ENCODE measurements around the gene PIMREG.

The PIMREG gene

DNA sequence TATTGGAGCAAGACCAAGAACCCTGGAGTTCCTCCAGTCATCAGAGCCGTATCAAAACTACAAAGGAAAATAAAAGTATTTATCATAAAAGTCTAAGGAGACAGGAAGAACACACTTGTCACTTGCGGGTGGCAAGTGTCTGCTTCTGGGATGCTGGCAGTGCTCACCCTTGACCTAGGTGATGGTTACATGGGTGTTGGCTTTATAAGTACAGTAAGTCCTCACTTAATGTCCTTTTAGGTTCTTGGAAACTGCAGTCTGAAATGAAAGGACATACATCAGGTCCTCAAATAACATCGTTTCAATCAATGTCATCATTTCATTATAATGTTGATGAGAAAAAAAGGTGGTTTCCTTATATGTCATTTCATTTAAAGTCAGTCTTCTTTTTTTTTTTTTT, 6.3 kb upstream of the PIMREG start:
- DNase-seq (ENCODE audit: low read depth in 2 of 3, low spot score in 2 of 3): no peak

DNA sequence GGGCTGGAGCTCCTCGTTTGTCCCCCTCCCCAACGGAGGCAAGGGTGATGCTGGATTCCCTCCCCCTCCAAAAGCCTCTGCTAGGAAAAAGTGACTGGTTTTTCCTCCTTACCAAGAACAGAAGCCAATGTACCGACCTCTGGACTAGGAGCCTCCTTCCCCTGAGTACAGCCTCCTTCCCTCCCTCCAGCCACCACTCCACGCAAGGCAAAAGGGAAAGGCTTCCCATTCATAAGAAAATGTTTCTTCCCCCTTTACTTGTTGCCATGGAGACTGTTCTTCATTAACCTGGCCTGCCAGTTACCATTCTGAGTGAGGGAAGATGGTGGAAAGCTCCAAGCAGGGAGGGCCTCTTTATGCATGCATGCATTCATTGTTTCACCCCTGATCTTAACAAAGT, 4.3 kb upstream of the PIMREG start:
- DNase-seq (ENCODE audit: low read depth in 2 of 3, low spot score in 2 of 3): no peak

DNA sequence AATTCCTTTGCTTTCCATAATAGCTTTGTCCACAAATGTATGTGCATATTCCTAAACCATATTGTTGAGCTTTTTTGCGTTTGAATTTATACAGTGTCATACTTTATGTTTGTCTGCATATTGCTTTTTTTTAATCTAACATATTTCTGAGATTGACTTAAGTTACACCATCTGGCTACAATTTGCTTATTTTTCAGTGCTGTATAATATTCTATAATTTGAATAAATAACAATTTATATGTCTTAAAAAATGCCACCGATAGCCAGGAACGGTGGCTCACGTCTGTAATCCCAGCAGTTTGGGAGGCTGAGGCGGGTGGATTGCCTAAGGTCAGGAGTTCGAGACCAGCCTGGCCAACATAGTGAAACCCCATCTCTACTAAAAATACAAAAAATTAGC, 1.5 kb upstream of the PIMREG start:
- DNase-seq (ENCODE audit: low read depth in 2 of 3, low spot score in 2 of 3): no peak

DNA sequence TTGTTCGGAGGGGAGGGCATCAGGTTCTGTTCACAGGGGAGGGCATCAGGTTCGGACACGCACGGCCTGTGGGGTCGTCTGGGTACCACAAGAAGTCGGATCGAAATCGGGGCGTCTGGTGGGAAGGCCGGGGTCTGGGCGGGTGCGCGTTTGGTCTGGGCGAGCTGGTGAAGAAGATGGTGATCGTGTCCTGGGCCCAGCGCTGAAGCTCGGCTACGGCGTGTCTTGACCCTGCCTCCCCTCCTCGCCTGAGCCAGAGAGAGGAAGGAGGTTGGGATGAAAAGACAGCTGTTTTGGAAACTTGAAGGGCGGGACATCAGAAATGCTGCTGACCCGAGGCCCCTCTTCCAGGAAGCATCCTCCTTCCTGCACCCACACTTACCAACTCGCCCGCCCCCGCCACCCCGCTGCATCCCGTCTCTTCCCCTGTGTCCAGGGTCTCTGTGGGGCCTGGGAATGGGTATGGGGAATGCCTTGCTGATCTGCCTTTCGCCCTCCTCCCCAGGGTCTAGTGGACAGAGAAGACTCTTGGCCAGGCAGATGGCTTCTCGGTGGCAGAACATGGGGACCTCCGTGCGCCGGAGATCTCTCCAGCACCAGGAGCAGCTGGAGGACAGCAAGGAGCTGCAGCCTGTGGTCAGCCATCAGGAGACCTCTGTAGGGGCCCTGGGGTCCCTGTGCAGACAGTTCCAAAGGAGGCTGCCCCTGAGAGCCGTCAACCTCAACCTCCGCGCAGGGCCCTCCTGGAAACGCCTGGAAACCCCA, 498 bp downstream of the PIMREG start:
- no peak for DNase-seq (ENCODE audit: low read depth in 2 of 3, low spot score in 2 of 3)

DNA sequence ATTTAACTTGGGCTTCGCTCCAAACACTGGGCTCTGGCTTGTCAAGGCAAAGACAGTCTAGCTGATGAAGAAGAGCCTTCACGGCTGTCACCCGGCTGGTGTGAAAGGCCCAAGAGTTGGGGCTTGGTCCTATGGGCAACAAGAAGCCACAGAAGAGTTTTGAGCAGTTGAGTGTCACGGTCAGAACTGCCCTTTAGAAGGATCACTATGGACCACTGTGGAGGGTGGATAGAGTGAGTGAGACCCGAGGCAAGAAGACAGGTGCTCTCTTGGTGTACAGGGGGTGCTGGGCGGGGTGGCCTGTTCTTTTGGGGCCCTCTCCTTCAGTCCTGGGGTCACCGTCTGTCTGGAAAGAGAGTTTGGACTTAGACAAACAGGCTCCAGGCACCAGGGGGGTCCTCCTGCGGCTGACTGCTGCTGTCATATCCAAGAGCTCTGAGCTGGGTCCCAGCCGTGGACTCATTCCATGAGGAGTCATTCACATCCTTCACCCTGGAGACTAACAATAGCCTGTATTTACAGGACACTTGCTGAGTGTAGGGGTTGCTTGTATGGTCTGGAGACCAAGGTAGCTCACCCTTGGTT, 2.4 kb downstream of the PIMREG start:
- DNase-seq (ENCODE audit: low read depth in 2 of 3, low spot score in 2 of 3): no peak

DNA sequence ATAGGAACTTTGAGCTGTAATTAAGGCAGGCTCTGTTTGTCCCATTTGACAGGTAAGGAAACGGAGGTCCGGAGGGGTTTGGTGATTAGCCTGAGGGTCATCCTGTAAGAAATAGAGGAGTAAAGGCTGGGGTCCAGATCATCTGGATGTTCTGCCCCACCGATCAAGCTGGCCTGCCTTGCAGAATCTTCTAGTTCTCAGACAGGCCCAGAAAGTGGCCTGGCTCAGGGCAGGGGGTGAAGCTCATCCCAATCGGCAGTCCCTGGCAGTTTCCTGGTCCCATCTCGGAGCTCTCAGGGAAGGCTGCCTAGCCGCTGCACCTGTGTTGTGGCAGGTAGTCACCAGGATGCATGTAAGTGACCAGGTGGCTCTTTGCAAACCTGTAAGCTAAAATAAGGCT, 4.2 kb downstream of the PIMREG start:
- no peak for DNase-seq (ENCODE audit: low read depth in 2 of 3, low spot score in 2 of 3)

DNA sequence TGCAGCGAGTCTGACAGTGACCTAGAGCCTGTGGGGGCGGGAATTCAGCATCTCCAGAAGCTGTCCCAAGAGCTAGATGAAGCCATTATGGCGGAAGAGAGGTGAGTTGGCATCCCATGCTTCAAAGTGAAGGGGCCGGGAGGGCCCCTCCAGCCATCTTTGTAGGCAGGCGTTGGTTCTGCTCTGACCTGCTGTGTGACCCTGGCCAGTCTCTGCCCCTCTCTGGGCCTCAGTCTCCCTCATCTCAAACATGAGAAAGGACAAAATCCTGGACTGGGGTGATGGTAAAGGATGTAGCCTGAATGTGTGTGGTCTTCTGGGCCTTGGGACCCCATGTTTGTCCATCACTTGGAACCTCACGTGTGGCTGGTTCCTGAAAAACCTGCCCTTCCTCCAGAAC, 5.1 kb downstream of the PIMREG start:
- DNase-seq (ENCODE audit: low read depth in 2 of 3, low spot score in 2 of 3): no peak

DNA sequence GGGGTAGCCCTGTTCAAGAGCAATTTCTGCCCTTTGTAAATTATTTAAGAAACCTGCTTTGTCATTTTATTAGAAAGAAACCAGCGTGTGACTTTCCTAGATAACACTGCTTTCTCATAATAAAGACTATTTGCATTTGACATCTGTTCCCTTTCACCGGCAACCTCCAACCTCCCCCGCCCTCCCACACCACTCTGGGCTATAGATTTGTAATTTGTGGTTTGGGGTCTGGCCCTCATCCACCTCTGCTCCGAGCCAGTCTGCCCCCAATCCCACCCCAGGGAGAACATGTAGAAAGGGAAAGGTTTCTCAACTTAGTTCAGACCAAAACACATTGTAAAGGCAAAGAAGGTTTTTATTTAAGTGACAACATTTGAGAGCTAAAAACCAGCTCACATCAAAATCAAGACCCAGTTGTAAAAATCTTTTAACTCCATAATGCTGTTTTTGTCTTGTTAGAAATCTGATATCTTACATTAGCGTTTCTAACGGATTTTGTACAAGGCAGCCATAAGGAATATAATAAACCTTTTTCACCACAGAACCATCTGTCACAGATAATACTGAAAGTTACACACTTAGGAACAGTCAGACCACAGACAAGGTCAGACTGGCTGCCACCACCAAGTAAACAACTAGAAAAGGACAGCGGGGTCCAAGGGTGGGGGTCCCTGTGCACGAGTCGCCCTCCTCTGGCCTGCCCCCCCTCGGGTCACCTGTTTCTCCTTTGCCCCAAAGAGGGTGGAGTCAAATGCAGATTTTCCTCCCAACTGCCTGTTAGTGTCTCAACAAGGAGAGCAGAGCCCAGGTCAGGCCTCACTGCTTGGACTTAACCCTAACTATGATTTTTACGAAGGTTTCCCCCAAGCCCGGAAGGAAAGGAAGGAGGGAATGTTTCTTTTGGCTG, 6.9 kb downstream of the PIMREG start:
- no peak for DNase-seq (ENCODE audit: low read depth in 2 of 3, low spot score in 2 of 3)

DNA sequence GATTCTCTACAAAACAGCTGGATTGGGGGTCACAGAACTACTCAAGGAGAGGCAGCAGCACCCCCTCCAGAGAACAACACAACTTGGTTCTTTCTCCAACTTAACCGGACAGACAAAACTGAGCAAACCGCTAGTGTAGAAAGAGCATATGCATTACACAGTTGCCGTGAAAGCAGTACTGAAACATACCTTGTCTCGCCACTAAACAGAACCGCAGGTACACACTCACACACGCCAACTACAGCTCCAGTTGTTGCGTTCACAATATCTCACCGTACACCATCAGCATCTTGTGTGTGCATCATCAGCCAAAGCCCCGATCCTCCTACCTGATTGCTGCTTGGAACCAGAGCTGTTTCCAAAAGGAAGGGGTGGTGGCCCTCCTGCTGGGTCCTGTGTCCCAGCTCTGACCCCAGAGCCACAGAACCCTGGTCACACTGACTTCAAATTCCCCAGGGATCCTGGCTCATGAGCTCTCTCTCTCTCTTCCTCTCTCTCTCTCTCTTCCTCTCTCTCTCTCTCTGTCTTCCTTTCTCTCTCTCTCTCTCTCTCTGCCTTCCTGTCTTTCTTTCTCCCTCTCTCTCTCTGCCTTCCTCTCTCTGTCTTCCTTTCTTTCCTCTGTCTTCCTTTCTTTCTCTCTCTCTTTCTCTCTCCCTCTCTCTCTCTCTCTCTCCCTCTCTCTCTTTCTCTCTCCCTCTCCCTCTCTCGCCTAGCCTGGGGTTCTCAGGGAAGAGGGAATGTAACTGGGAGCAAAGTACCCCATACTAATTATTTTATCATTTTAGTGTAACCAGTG, 8.4 kb downstream of the PIMREG start:
- DNase-seq (ENCODE audit: low read depth in 2 of 3, low spot score in 2 of 3): no peak

DNA sequence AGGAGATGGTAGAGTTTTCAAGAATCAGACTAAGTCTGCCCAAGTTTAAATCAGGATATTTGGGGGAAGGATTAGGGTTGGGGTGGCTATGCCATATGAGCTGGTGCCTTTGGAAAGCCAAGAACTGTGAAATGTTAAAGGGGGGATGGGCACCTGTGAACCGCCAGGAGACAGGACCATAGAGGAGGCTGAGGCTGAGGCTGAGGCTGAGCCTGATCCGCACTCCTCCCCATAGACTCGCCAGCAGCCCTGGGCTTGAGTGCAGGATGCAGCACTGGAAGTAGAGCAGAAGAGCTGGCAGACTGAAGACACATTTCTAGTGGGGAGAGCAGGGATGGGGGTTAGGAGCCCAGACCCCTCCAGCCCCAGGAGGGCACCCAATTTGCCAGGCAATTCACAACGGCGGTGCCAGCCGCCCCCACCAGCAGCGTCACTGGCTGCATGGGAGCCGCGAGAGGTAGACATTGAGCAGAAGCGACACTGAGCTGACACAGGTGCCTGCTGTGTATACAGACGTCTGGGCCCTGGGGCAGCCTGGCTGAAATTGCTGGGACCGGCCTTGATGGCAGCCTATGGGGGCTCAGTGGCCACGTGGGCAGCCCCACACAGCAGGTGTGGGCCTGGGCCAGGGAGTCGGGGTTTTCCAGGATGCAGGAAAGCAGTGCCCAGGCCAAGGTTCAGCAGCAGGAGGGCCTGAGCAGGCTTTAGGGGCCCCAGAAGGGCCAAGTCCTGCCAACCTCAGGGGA, 9.2 kb downstream of the PIMREG start:
- no peak for DNase-seq (ENCODE audit: low read depth in 2 of 3, low spot score in 2 of 3)

DNA sequence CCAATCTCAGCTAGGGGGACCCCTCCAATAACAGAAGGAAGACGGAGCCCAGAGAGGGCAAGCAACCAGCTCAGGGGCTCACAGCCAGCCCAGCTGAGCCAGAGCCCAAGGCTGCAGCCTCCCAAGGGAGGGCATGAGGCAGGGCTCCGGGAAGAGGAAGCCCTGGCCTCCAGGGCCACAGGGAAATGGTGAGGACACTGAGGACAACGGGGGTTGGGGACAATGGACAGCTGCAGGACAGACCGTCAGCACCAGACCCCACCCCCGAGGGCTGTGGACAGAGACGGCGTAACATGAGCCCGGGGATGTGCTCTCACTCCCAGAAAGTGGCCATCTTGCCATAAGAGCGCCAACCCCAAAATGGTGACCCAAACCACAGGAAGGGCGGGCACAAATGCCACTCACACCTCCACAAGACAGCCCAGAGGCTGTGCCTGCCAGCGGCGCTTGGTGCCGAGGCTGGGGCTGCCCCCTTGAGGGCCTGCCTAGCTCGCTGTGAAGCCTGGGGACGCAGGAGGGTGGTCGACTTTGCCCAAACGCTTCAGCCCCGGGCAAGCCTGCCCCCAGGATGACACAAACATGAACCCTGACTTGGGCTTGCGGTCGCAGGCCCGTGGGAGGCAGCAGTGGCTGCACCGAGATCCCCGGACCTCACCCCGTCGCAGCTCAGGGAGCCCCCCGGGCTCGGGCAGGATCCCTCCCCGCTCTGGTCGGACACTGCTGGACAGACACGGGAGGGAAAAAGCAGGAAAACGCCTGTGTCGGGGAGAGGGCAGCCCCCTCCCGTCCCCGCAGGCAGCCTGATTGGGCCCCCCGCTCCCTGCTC, 10.5 kb downstream of the PIMREG start:
- no peak for DNase-seq (ENCODE audit: low read depth in 2 of 3, low spot score in 2 of 3)

DNA sequence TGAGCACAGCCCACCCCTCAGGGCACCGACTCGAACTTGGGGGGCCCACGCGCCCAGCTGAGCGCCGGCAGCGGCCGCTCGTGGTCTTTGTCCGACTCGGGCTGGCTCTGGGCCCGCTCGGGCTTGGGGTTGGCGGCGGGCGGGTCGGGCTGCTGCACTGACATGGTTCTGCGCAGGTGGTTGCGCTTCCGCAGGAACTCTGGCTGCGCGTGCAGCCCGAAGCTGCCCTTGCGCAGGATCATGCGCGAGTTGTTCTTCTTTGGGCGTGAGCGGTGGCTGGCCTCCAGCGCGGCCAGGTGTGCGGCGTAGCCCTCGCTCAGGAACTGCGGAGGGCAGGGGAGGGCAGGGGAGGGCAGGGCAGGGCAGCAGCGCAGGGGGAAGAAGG, 11.1 kb downstream of the PIMREG start:
- no peak for DNase-seq (ENCODE audit: low read depth in 2 of 3, low spot score in 2 of 3)

DNA sequence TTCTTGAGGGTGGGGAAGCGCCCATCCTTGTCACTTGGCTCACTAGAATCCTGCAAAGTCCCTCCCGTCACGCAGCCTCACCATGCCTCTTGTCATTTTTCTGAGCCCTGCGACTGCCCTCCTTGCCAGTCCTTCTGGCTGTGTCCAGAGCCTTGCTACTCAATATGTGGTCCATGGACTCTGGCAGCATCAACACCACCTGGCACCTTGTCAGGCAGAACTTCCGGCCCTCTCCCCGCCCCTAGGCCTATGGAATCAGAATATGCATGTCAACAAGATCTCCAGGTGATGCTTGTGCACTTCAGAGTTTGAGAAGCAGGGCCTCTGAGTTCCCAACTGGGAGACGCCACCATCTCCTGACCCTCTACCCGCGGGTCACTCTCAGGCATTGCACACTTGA, 12.1 kb downstream of the PIMREG start:
- DNase-seq (ENCODE audit: low read depth in 2 of 3, low spot score in 2 of 3): no peak

DNA sequence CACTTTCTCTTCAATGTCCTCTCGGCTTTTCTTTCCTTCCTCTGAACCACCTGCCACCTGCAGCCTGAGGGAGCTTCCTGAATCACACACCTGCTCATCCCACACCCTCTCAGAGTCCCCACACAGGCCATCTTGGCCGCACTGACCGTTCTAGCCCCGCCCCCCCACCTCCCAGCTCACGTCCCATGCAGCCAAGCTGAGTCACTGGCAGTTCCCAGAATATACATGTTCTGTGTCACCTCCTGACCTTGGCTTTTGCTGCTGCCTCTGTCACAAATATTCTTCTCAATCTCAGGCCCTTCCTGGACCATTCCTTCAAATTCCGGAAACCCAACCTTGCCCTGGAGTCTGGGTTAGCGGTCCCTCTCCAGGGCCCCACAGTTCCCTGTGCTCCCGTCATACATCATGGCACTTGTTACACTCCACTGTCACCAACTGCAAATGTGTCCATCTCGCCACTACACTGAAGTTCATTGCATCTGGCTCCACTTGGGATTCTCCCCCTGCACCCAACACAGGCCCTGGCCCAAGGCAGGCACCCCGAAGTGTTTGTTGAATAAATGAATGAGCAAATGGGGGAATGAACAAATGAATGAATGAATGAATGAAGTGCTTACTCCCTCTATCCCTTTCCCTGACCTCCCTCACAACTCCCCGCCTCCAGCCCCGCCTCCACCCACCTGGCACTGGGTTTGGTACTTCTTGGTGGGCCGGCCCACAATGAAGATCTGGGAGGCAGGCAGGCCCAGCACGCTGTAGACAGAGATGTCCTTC, 12.8 kb downstream of the PIMREG start:
- no peak for DNase-seq (ENCODE audit: low read depth in 2 of 3, low spot score in 2 of 3)

DNA sequence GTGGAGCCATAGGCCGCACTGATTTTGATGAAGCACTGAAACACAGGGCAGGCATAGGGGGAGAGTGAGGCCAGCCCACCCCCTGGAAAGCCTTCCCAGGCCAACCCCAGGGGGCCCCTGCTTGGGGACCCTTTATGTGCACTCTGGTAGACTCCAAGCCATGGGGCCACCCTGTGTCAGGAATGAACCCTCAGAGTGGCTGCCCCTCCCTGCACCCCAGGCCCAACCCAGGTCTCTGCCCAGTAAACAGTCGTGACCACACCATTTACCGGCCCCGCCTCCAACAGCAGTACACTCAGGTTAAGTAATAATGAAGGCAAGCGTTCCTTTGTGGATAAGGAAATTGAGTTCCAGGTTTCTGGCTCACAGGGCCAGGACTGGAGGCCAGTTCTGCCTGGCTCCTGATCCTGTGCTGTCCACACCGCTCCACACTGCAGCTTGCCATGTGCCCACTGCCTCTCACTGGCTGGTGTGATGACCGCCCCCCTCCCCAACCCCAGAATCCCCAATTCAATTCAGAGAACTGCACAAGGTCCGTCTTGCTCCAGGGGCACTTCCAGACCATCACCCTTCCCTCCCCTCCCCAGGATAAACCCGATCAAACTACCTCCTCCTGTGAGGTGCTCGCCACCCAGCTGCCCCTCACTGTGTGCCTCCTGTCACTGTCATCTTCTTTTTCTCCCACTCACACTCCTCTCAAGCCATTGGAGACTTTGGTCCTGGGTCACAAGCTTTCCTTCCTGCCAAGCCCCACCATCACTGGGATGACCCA, 13.6 kb downstream of the PIMREG start:
- no peak for DNase-seq (ENCODE audit: low read depth in 2 of 3, low spot score in 2 of 3)

DNA sequence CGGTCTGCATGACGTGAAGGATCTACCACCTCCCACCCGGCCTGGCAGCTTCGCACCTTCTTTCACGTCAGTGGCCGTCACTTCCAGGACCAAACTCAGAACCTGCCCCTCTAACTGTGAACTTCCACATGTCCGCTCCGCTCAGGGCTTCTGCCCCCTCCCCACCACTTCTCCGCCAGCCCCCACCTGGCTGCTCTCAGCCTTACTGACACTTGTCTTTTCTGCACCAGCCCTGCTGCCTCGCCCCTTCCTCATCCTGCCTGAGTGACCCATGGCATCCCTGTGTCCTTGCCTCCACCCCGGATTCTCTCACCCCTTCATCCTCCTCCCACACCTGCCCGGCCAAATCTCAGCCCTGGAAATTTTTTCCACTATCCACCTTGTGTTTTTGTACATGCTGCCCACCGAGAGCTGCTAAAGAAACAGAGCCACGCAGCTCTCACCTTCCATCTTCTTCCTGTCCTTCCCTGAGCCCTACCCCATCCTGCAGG, 14.2 kb downstream of the PIMREG start:
- DNase-seq (ENCODE audit: low read depth in 2 of 3, low spot score in 2 of 3): no peak

DNA sequence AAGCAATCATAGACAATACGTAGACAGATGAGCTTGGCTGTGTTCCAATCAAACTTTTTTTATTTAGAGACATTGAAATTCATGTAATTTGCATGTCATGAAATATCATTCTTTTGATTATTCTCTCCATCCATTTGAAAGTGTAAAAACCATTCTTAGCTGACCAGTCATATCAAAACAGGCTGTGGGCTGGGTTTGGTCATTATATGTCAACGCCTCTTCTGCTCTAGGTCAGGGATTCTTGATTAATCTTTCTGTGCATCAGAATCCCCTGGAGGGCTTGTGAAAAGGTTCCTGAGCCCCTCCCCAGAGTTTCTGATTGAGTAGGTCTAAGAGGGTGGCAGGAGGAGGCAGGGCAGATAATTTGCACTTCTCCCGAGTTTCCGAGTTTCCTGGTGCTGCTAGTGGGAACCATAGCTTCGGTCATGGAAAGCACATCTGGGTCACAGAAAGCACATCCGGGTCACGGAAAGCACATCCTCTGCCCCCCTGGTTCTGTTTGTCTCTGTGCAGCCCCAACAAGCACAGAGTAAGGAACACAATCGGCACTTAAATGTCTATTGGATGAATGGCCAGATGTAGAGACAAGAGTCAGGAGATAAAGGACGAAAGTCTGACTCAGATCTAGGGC, 16.4 kb downstream of the PIMREG start:
- DNase-seq (ENCODE audit: low read depth in 2 of 3, low spot score in 2 of 3): no peak

DNA sequence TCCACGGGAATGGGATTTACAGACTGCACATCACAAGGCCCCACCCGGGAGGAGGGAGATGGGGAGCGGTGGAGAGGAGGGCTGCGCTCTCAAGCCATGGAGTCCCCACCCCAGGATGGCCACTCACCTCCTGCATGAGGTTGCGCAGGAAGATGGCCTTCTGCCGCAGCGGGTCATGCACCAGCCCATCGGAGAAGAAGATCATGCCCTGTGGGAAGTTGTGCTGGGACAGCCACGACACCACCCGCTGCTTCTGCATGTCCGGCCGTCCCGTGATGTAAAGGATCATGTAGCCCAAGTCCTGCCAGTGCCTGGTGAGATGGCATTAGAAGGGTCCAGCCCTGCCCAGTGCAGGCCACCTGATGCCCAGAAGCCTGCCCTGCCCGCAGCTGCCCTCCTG, 17.0 kb downstream of the PIMREG start:
- DNase-seq (ENCODE audit: low read depth in 2 of 3, low spot score in 2 of 3): no peak

Measured in activated CD8-positive, alpha-beta memory T cell treated with anti-CD3 and anti-CD28 coated beads for 48 hours (primary cell).